ENCODE results near the gene ATP8A2. TPM values are rescaled to one million over a fixed set of nuclear protein-coding genes. Genes with fewer than 3 reads are reported as not detected.
"Not testable (repeated sequence)": the region's sequence is repeated elsewhere in the genome, so short reads cannot be mapped to it uniquely, and the experiment has no call there.

Gene ATP8A2
- total RNA-seq, 2 donors from 2014 or later: 0.08 to 0.19 TPM

DNA sequence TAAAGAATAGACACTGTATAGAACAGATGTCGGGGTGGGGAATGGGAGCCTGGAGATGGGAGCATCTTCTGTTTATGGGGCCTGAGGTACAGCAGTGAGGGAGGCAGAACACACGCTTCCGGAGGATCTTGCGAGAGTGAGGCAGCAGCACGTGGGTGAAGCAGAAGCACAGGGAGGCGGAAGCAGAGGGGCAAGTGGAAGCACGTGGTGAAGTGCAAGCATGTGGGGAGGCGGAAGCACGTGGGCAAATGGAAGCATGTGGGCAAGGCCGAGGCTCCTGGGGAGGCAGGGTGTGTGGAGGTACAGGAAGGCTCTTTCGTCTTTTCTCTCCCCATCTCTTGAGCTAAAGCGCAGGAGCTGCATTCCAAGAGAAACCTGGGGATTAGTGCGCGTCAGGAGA, 198.4 kb downstream of the ATP8A2 start:
- Histone ChIP-seq H3K36me3 (no peaks in the 10 kb centered on the region), H3K27ac (no peak overlapping the region), H3K4me1 (no peaks in the 10 kb centered on the region), H3K4me3 (no peak overlapping the region), H3K27me3 (no peaks in the 10 kb centered on the region), H3K9me3 (no peaks in the 10 kb centered on the region)
- no peak for DNase-seq (ENCODE audit: low spot score)
- TF ChIP-seq CTCF (IDR thresholded peaks at IDR 0.05): no peak

- DNase-seq (ENCODE audit: low spot score): no peak
- TF ChIP-seq CTCF (IDR thresholded peaks at IDR 0.05): no peak
- Histone ChIP-seq H3K9me3 (no peaks in the 10 kb centered on the region), H3K27me3 (no peaks in the 10 kb centered on the region), H3K36me3 (no peaks in the 10 kb centered on the region), H3K4me3 (no peak overlapping the region), H3K27ac (no peak overlapping the region), H3K4me1 (no peaks in the 10 kb centered on the region)
These were observed 199.5 kb downstream of the ATP8A2 start for GRCh38 chr13:25571237-25571636.

DNA sequence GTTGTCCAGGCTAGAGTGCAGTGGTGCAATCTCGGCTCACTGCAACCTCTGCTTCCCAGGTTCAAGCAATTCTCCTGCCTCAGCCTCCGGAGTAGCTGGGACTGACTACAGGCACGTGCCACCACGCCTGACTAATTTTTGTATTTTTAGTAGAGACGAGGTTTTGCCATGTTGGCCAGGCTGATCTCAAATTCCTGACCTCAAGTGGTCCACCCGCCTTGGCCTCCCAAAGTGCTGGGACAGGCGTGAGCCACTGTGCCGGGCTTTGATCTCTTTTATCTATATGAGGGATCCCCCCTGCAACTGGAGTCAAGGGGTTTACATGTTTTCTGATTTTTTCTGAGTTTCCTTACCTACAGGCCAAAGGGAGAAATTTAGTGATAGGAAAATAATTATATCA, 200.4 kb downstream of the ATP8A2 start:
- not testable (repeated sequence) for H3K36me3 ChIP-seq; H3K27ac ChIP-seq; H3K4me3 ChIP-seq; H3K4me1 ChIP-seq; H3K27me3 ChIP-seq; H3K9me3 ChIP-seq; DNase-seq (ENCODE audit: low spot score)

DNA sequence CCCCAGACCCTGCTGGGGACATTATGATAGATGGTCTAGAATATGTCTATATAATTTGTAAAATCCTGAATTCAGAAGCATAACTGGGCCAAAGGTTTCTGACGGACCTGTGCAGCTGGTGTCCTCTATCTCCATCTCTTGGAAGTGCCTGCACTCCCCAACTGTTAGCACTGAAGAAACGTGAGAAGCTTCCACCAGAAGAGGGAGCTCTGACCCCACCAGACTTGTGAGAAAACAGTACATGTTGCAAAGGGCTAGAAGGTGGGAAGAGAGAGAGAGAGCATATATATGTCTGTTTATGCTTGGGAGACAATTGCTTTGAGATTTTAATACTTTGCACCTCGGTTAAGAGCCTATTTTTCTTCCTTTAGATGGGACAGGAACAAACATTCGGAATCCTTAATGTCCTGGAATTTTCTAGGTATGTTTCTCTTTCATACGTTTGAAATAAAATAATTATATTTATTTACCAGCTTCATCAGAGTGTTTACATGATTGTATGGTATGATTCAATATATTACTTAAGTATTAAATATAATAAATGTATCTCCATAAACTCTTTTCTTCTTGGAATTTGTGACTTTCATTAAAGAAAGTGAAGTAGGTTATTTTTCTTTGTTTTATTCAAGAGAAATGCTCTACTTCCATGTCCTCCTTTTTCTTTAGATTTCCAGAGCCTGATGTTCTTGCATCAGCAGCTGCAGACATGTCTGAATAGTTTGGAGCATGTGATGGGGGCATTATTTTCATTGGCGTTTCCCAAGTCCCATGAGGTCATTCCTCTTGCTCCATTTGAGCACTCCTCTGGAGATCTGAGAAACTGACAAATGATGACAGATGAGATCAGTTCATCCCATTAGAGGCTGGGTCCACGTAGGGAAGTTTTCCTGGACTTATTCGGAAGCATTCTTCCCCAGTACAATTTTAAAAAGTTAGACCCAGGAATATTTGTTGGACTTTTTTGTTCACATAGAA, 202.9 kb downstream of the ATP8A2 start:
- H3K36me3 ChIP-seq: no peaks in the 10 kb centered on the region
- H3K27me3 ChIP-seq: no peaks in the 10 kb centered on the region
- H3K9me3 ChIP-seq: no peaks in the 10 kb centered on the region
- peak; percentile 75 for DNase-seq (ENCODE audit: low spot score)
- TF ChIP-seq CTCF (IDR thresholded peaks at IDR 0.05): peak; percentile 65 to 84
- no peak overlapping the region for H3K27ac ChIP-seq
- no peak overlapping the region for H3K4me3 ChIP-seq
- no peaks in the 10 kb centered on the region for H3K4me1 ChIP-seq

- Histone ChIP-seq H3K9me3 (no peaks in the 10 kb centered on the region), H3K4me1 (no peaks in the 10 kb centered on the region), H3K27ac (no peak overlapping the region), H3K36me3 (no peaks in the 10 kb centered on the region), H3K27me3 (no peaks in the 10 kb centered on the region), H3K4me3 (no peak overlapping the region)
- TF ChIP-seq CTCF (IDR thresholded peaks at IDR 0.05): no peak
- DNase-seq (ENCODE audit: low spot score): no peak
These were observed 203.8 kb downstream of the ATP8A2 start for GRCh38 chr13:25575562-25575961.

GRCh38 chr13:25578526-25578925, 206.8 kb downstream of the ATP8A2 start:
- Histone ChIP-seq H3K4me1 (no peaks in the 10 kb centered on the region), H3K36me3 (no peaks in the 10 kb centered on the region), H3K4me3 (no peak overlapping the region), H3K27me3 (no peaks in the 10 kb centered on the region), H3K27ac (no peak overlapping the region), H3K9me3 (no peaks in the 10 kb centered on the region)
- TF ChIP-seq CTCF (IDR thresholded peaks at IDR 0.05): no peak
- no peak for DNase-seq (ENCODE audit: low spot score)
